ENCODE results near the gene LPP.

Gene LPP

DNA sequence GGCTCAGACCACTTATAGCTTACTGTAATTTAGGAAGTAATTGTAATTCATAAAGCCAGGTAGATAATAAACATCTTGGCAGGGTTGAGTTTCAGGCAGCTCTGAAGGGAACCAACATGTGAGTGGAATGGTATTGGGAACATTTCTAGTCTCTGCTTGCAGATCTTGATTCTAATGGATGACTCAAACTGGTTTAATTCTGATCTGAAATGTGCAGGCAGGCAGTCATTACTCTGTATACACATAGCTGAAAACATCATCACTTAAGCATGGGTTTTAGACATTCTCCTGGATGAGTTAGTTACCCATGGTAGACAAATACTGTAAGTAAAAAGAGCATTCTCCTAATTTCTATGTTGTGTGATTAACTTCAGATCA, 700.8 kb downstream of the LPP start:
- no peak overlapping the region for H3K27ac ChIP-seq
- TF ChIP-seq, protein P1, sequence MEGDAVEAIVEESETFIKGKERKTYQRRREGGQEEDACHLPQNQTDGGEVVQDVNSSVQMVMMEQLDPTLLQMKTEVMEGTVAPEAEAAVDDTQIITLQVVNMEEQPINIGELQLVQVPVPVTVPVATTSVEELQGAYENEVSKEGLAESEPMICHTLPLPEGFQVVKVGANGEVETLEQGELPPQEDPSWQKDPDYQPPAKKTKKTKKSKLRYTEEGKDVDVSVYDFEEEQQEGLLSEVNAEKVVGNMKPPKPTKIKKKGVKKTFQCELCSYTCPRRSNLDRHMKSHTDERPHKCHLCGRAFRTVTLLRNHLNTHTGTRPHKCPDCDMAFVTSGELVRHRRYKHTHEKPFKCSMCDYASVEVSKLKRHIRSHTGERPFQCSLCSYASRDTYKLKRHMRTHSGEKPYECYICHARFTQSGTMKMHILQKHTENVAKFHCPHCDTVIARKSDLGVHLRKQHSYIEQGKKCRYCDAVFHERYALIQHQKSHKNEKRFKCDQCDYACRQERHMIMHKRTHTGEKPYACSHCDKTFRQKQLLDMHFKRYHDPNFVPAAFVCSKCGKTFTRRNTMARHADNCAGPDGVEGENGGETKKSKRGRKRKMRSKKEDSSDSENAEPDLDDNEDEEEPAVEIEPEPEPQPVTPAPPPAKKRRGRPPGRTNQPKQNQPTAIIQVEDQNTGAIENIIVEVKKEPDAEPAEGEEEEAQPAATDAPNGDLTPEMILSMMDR (conservative IDR thresholded peaks at IDR 0.05; ENCODE audit: low read depth) = no peak
- peak; percentile 58 for DNase-seq (ENCODE audit: low spot score)
- ChIA-PET POLR2A (ENCODE audit: low non-redundant PET) (no interaction called here), CTCF (interaction anchor here (0.5 to 1.2 kb wide), 3 partner anchors 212 to 1114 kb away, joined by 3 to 8 read pairs (median 4); no protein-coding TSS in a partner anchor)

- no peak for DNase-seq (ENCODE audit: low spot score)
- H3K27ac ChIP-seq = no peak overlapping the region
- POLR2A ChIA-PET (ENCODE audit: low non-redundant PET) = no interaction called here
- TF ChIP-seq, protein P1 (conservative IDR thresholded peaks at IDR 0.05; ENCODE audit: low read depth) = no peak
- CTCF ChIA-PET = interaction anchor here (0.6 kb wide), 1 partner anchor 258 kb away, joined by 4 read pairs; no protein-coding TSS in a partner anchor
Observed at GRCh38 chr3:188855675-188856074, 701.7 kb downstream of the LPP start.

- TF ChIP-seq, protein P1 (conservative IDR thresholded peaks at IDR 0.05; ENCODE audit: low read depth) = no peak
- ChIA-PET POLR2A (ENCODE audit: low non-redundant PET) (no interaction called here), CTCF (no interaction called here)
- DNase-seq (ENCODE audit: low spot score) = peak; percentile 18
- H3K27ac ChIP-seq = no peak overlapping the region
Observed at GRCh38 chr3:188860147-188860546, 706.2 kb downstream of the LPP start.

GRCh38 chr3:188861842-188862744, 708.1 kb downstream of the LPP start:
- DNase-seq (ENCODE audit: low spot score) = peak; percentile 9
- CTCF ChIA-PET = interaction anchor here (0.7 kb wide), 1 partner anchor 564 kb away, joined by 6 read pairs; no protein-coding TSS in a partner anchor
- TF ChIP-seq, protein P1 (conservative IDR thresholded peaks at IDR 0.05; ENCODE audit: low read depth) = no peak
- no peak overlapping the region for H3K27ac ChIP-seq
- POLR2A ChIA-PET (ENCODE audit: low non-redundant PET) = no interaction called here

GRCh38 chr3:188863999-188864406, 710.0 kb downstream of the LPP start:
- TF ChIP-seq, protein P1 (conservative IDR thresholded peaks at IDR 0.05; ENCODE audit: low read depth) = no peak
- H3K27ac ChIP-seq = no peak overlapping the region
- POLR2A ChIA-PET (ENCODE audit: low non-redundant PET) = no interaction called here
- DNase-seq (ENCODE audit: low spot score) = no peak
- CTCF ChIA-PET = interaction anchor here (0.7 kb wide), 1 partner anchor 66 kb away, joined by 6 read pairs; no protein-coding TSS in a partner anchor

GRCh38 chr3:188867691-188868265, 713.8 kb downstream of the LPP start:
- POLR2A ChIA-PET (ENCODE audit: low non-redundant PET) = no interaction called here
- TF ChIP-seq, protein P1 (conservative IDR thresholded peaks at IDR 0.05; ENCODE audit: low read depth) = no peak
- H3K27ac ChIP-seq = no peak overlapping the region
- no peak for DNase-seq (ENCODE audit: low spot score)
- CTCF ChIA-PET = interaction anchor here (0.6 kb wide), 1 partner anchor 1092 kb away, joined by 3 read pairs; no protein-coding TSS in a partner anchor
